Spleen (tissue), 11 donors: Measurements from ENCODE around the gene DNM2. TPM values are rescaled to one million over a fixed set of nuclear protein-coding genes. Genes with fewer than 3 reads are reported as not detected.

ENCODE experiments used
- DNase-seq: peaks from one replicate; pipeline ENCODE4 v3.0.0-alpha.2; 2020
- H3K27ac ChIP-seq, 8 donors: fragments of 200-600 bp; sonication (generic) in 7 of 8; 1 replicate in 4 of 8; 2 replicates in 4 of 8; pipeline versions ENCODE4 v1.5.0 to v1.8.0; 2016 to 2021; ENCODE audit warnings: inconsistent platforms in 4 of 8, mild to moderate bottlenecking in 4 of 8, moderate library complexity in 1 of 8
- H3K27me3 ChIP-seq, 7 donors: fragments of 200-600 bp; sonication (generic) in 6 of 7; replicated peaks in 1 of 7; 1 replicate in 4 of 7; 2 replicates in 3 of 7; pipeline versions ENCODE4 v1.5.0 to v1.8.0; 2016 to 2021; ENCODE audit warnings: inconsistent platforms in 3 of 7, mild to moderate bottlenecking in 1 of 7
- H3K36me3 ChIP-seq, 6 donors: fragments of 200-600 bp; sonication (generic) in 5 of 6; 1 replicate in 4 of 6; 2 replicates in 2 of 6; pipeline versions ENCODE4 v1.5.0 to v1.8.0; 2016 to 2021; ENCODE audit warnings: inconsistent platforms in 2 of 6
- H3K4me1 ChIP-seq, 6 donors: fragments of 200-600 bp; sonication (generic) in 5 of 6; 1 replicate in 3 of 6; 2 replicates in 3 of 6; pipeline versions ENCODE4 v1.5.0 to v1.8.0; 2016 to 2021; ENCODE audit warnings: inconsistent platforms in 3 of 6
- H3K4me3 ChIP-seq, 8 donors: fragments of 200-600 bp; sonication (generic) in 7 of 8; 1 replicate in 4 of 8; 2 replicates in 4 of 8; pipeline versions ENCODE4 v1.5.0 to v1.8.0; 2016 to 2021; ENCODE audit warnings: inconsistent platforms in 4 of 8, mild to moderate bottlenecking in 4 of 8, moderate library complexity in 2 of 8
- H3K9me3 ChIP-seq, 8 donors: fragments of 200-600 bp; sonication (generic) in 7 of 8; 1 replicate in 4 of 8; 2 replicates in 4 of 8; pipeline versions ENCODE4 v1.5.0 to v1.8.0; 2016 to 2021; ENCODE audit warnings: inconsistent platforms in 4 of 8
- CTCF ChIP-seq, 11 experiments: fragments of 200-600 bp in 7 of 11; fragments of 450-650 bp in 4 of 11; sonication (generic) in 4 of 11; IDR thresholded peaks in 8 of 11; conservative IDR thresholded peaks in 3 of 11; 1 replicate in 7 of 11; 2 replicates in 4 of 11; pipeline versions ENCODE4 v1.4.0 to v1.8.0; 2016 to 2021; ENCODE audit warnings: antibody characterized with exemption in 11 of 11, inconsistent platforms in 4 of 11, mild to moderate bottlenecking in 1 of 11
- POLR2A ChIP-seq, 3 donors: fragments of 450-650 bp; IDR thresholded peaks; one replicate each; pipeline ENCODE4 v1.5.1; 2017; ENCODE audit warnings: antibody characterized with exemption in 3 of 3, mild to moderate bottlenecking in 1 of 3
- POLR2AphosphoS5 ChIP-seq, 3 donors: sonication (generic); formaldehyde crosslinking; IDR thresholded peaks; one replicate each; pipeline ENCODE4 v1.5.1; 2017; ENCODE audit warnings: antibody characterized with exemption in 3 of 3
- WGBS, 5 donors: extraction: QIAGEN DNeasy Blood & Tissue Kit in 3 of 5; methylation state at CpG; one replicate each; pipeline versions ENCODE4 v1.1.5 to v1.1.7; 2013 to 2018; 5-methylcytosine and 5-hydroxymethylcytosine counted together
- intact Hi-C: fragments of 100-400 bp; cut with DNase I; formaldehyde crosslinking; loops from one replicate; pipeline ENCODE4 v1.15.0; 2023; ENCODE audit warnings: low total_unique reads
- polyA plus RNA-seq, 3 donors: library from polyadenylated mRNA; stranded (reverse); fragments of 200-250 nt; gene quantifications; one replicate each; pipeline ENCODE4 v1.2.1, GENCODE V29; 2013
- total RNA-seq, 7 donors: library from RNA; depleted of rRNA in 3 of 7; stranded (reverse); fragments of >200 nt in 3 of 7; fragmentation: NEBNext Ultra II Directional in 4 of 7; extraction: Animal tissue kit (Norgen Biotek cat#: 25700) in 4 of 7; gene quantifications; one replicate each; pipeline versions ENCODE4 v1.1.0 to v1.2.1, GENCODE V29; 2016 to 2021
- donor health status: healthy with polysubstance abuse.
- donor health status: DM: no; HTN: no; CAD: no; lungs with moderate emphysema.
- donor health status: DM: no; HTN: no; CAD: no.
- donor health status: Bipolar disorder and iron deficiency.
- donor health status: healthy.
- donor health status: DM: no; HTN: no; CAD: no.
- donor health status: DM: yes; HTN: yes; CAD: no.

The DNM2 gene
- total and polyA plus RNA-seq, 10 donors = 57.1 to 298 (median 193) TPM

- no peaks in the 10 kb centered on the region for H3K9me3 ChIP-seq
- no peaks in the 10 kb centered on the region for H3K4me1 ChIP-seq
- peak; percentile 23 for DNase-seq
- H3K36me3 ChIP-seq = peaks cover 5 to 100% (median 97%) of the 10 kb centered on the region in 6 donors
- TF ChIP-seq POLR2A (IDR thresholded peaks at IDR 0.05) = no peak
- no peak for TF ChIP-seq POLR2AphosphoS5 (IDR thresholded peaks at IDR 0.05)
- TF ChIP-seq CTCF (IDR thresholded peaks at IDR 0.05 in 8 of 11, conservative IDR thresholded peaks at IDR 0.05 in 3 of 11) = no peak
- intact Hi-C loops = no loop called here
- WGBS, 5 donors = 92 to 96% (median 95%) methylated on average over 4 to 6 of the region's 6 CpGs
- no peak overlapping the region for H3K27ac ChIP-seq
- no peaks in the 10 kb centered on the region for H3K27me3 ChIP-seq
- H3K4me3 ChIP-seq = no peak overlapping the region
These were observed 109.0 kb downstream of the DNM2 start for GRCh38 chr19:10826846-10827245.

- no peaks in the 10 kb centered on the region for H3K27me3 ChIP-seq
- H3K9me3 ChIP-seq = no peaks in the 10 kb centered on the region
- no peak overlapping the region for H3K4me3 ChIP-seq
- 90 to 95% (median 92%) methylated on average over 14 to 26 of the region's 26 CpGs for WGBS, 5 donors
- TF ChIP-seq POLR2A (IDR thresholded peaks at IDR 0.05) = no peak
- TF ChIP-seq CTCF (IDR thresholded peaks at IDR 0.05 in 8 of 11, conservative IDR thresholded peaks at IDR 0.05 in 3 of 11) = peak in 1 of 11 experiments; percentile 19
- peak in 2 of 3 donors; percentile 25 to 58 for TF ChIP-seq POLR2AphosphoS5 (IDR thresholded peaks at IDR 0.05)
- H3K4me1 ChIP-seq = no peaks in the 10 kb centered on the region
- peak overlapping the region in 2 of 8 donors; percentile 11 to 33 for H3K27ac ChIP-seq
- peak; percentile 75 for DNase-seq
- peaks cover 2 to 100% (median 98%) of the 10 kb centered on the region in 6 donors for H3K36me3 ChIP-seq
- intact Hi-C loops = no loop called here
These were observed 111.3 kb downstream of the DNM2 start for GRCh38 chr19:10828981-10829821.

GRCh38 chr19:10829967-10830366 lies 112.1 kb downstream of the DNM2 start:
- Histone ChIP-seq H3K9me3 (no peaks in the 10 kb centered on the region), H3K4me3 (no peak overlapping the region), H3K4me1 (peaks cover 0 to 4% (median 0%) of the 10 kb centered on the region in 6 donors), H3K27me3 (no peaks in the 10 kb centered on the region), H3K27ac (peak overlapping the region in 2 of 8 donors; percentile 11 to 33), H3K36me3 (peaks cover 2 to 100% (median 90%) of the 10 kb centered on the region in 6 donors)
- WGBS, 5 donors = 87 to 95% (median 92%) methylated on average over 15 to 16 of the region's 16 CpGs
- peak; percentile 71 for DNase-seq
- intact Hi-C loops = no loop called here
- TF ChIP-seq POLR2A (IDR thresholded peaks at IDR 0.05) (no peak), POLR2AphosphoS5 (IDR thresholded peaks at IDR 0.05) (peak in 1 of 3 donors; percentile 4), CTCF (IDR thresholded peaks at IDR 0.05 in 8 of 11, conservative IDR thresholded peaks at IDR 0.05 in 3 of 11) (no peak)

GRCh38 chr19:10830370-10830769 lies 112.5 kb downstream of the DNM2 start:
- Histone ChIP-seq H3K27ac (peak overlapping the region in 2 of 8 donors; percentile 11 to 27), H3K4me1 (peaks cover 0 to 8% (median 4%) of the 10 kb centered on the region in 6 donors), H3K4me3 (no peak overlapping the region), H3K27me3 (no peaks in the 10 kb centered on the region), H3K36me3 (peaks cover 2 to 99% (median 86%) of the 10 kb centered on the region in 6 donors), H3K9me3 (no peaks in the 10 kb centered on the region)
- 86 to 92% (median 88%) methylated on average over 5 to 7 of the region's 7 CpGs for WGBS, 5 donors
- TF ChIP-seq CTCF (IDR thresholded peaks at IDR 0.05 in 8 of 11, conservative IDR thresholded peaks at IDR 0.05 in 3 of 11) (no peak), POLR2A (IDR thresholded peaks at IDR 0.05) (no peak), POLR2AphosphoS5 (IDR thresholded peaks at IDR 0.05) (no peak)
- DNase-seq = no peak
- intact Hi-C loops = no loop called here
